Loucy (cell line): Measurements from ENCODE around the gene MYO18A.

ENCODE experiments used
- H2AFZ ChIP-seq: fragments of 200-600 bp; sonication (generic); 2 replicates; pipeline ENCODE4 v1.6.0; 2016; ENCODE audit warnings: antibody characterized with exemption, mild to moderate bottlenecking, low read length, moderate library complexity
- H3F3A ChIP-seq: fragments of 200-600 bp; 2 replicates; pipeline ENCODE4 v1.6.0; 2016; ENCODE audit warnings: antibody characterized with exemption, low read depth, mild to moderate bottlenecking
- H3K27me3 ChIP-seq: fragments of 200-600 bp; sonication (generic); 2 replicates; pipeline ENCODE4 v1.6.1; 2014; ENCODE audit warnings: low read length, mild to moderate bottlenecking; ENCODE audit not compliant: insufficient read depth, poor library complexity, severe bottlenecking
- H3K36me3 ChIP-seq: fragments of 200-600 bp; sonication (generic); 2 replicates; pipeline ENCODE4 v1.6.1; 2016; ENCODE audit warnings: low read length; ENCODE audit not compliant: insufficient read depth
- H3K4me1 ChIP-seq: fragments of 200-600 bp; sonication (generic); 2 replicates; pipeline ENCODE4 v1.5.1; 2014; ENCODE audit warnings: low read length, mild to moderate bottlenecking; ENCODE audit not compliant: insufficient read depth, poor library complexity, severe bottlenecking
- H3K4me2 ChIP-seq: fragments of 200-600 bp; sonication (generic); 2 replicates; pipeline ENCODE4 v1.6.0; 2014; ENCODE audit warnings: antibody characterized with exemption, low read length, low read depth, mild to moderate bottlenecking; ENCODE audit not compliant: poor library complexity, severe bottlenecking
- H3K4me3 ChIP-seq: fragments of 200-600 bp; sonication (generic); 2 replicates; pipeline ENCODE4 v1.5.1; 2014; ENCODE audit warnings: low read length, mild to moderate bottlenecking, mixed read lengths; ENCODE audit not compliant: poor library complexity, severe bottlenecking
- H3K79me2 ChIP-seq: fragments of 200-600 bp; sonication (generic); 2 replicates; pipeline ENCODE4 v1.6.1; 2014; ENCODE audit warnings: low read length; ENCODE audit not compliant: insufficient read depth
- H3K9ac ChIP-seq: fragments of 200-600 bp; sonication (generic); 2 replicates; pipeline ENCODE4 v1.6.0; 2014; ENCODE audit warnings: mild to moderate bottlenecking, low read depth, low read length, moderate library complexity; ENCODE audit not compliant: poor library complexity, severe bottlenecking
- H3K9me2 ChIP-seq: fragments of 200-600 bp; sonication (generic); replicated peaks from 2 replicates; pipeline ENCODE4 v1.6.1; 2016; ENCODE audit warnings: low read depth, low read length, mixed read lengths
- H3K9me3 ChIP-seq: fragments of 200-600 bp; sonication (generic); 2 replicates; pipeline ENCODE4 v1.6.1; 2014; ENCODE audit warnings: mild to moderate bottlenecking, antibody characterized with exemption, low read length, low read depth; ENCODE audit not compliant: insufficient read depth
- H4K20me1 ChIP-seq: fragments of 200-600 bp; sonication (generic); 2 replicates; pipeline ENCODE4 v1.6.0; 2014; ENCODE audit warnings: antibody characterized with exemption, low read length, mild to moderate bottlenecking; ENCODE audit not compliant: insufficient read depth, poor library complexity, severe bottlenecking
- CTCF ChIP-seq: fragments of 200-600 bp; sonication (generic); conservative IDR thresholded peaks from 2 replicates; pipeline ENCODE4 v1.5.1; 2014; ENCODE audit warnings: mild to moderate bottlenecking, antibody characterized with exemption, low read length
- EZH2phosphoT487 ChIP-seq: fragments of 200-600 bp; IDR thresholded peaks from 2 replicates; pipeline ENCODE4 v1.6.1; 2018; ENCODE audit warnings: antibody characterized with exemption, mild to moderate bottlenecking, moderate library complexity, borderline replicate concordance

The MYO18A gene

GRCh38 chr17:29058391-29058790 is 121.8 kb downstream of the MYO18A start:
- TF ChIP-seq CTCF: no peak
- no peak for TF ChIP-seq EZH2phosphoT487
- H3K4me2 ChIP-seq: no peak overlapping the region
- H2AFZ ChIP-seq: no peak overlapping the region
- H3K79me2 ChIP-seq: no peaks in the 10 kb centered on the region
- no peaks in the 10 kb centered on the region for H3K36me3 ChIP-seq
- H4K20me1 ChIP-seq: no peaks in the 10 kb centered on the region
- no peaks in the 10 kb centered on the region for H3F3A ChIP-seq
- H3K9ac ChIP-seq: no peak overlapping the region
- no peaks in the 10 kb centered on the region for H3K27me3 ChIP-seq
- H3K9me3 ChIP-seq: no peaks in the 10 kb centered on the region
- H3K4me3 ChIP-seq: no peak overlapping the region
- H3K9me2 ChIP-seq: no peaks in the 10 kb centered on the region
- no peaks in the 10 kb centered on the region for H3K4me1 ChIP-seq

GRCh38 chr17:29057361-29057760 is 122.8 kb downstream of the MYO18A start:
- no peaks in the 10 kb centered on the region for H3K4me1 ChIP-seq
- H3K4me3 ChIP-seq: no peak overlapping the region
- H3K9me3 ChIP-seq: no peaks in the 10 kb centered on the region
- H3K9ac ChIP-seq: no peak overlapping the region
- H3F3A ChIP-seq: no peaks in the 10 kb centered on the region
- H3K27me3 ChIP-seq: no peaks in the 10 kb centered on the region
- H4K20me1 ChIP-seq: no peaks in the 10 kb centered on the region
- H3K9me2 ChIP-seq: no peaks in the 10 kb centered on the region
- no peak for TF ChIP-seq CTCF
- no peak for TF ChIP-seq EZH2phosphoT487
- no peaks in the 10 kb centered on the region for H3K79me2 ChIP-seq
- no peaks in the 10 kb centered on the region for H3K36me3 ChIP-seq
- no peak overlapping the region for H2AFZ ChIP-seq
- H3K4me2 ChIP-seq: no peak overlapping the region

- Histone ChIP-seq H3K36me3 (no peaks in the 10 kb centered on the region), H2AFZ (no peak overlapping the region), H4K20me1 (no peaks in the 10 kb centered on the region), H3K4me3 (no peak overlapping the region), H3K4me2 (no peak overlapping the region), H3K27me3 (no peaks in the 10 kb centered on the region), H3K9me2 (no peaks in the 10 kb centered on the region), H3K79me2 (no peaks in the 10 kb centered on the region), H3K9ac (no peak overlapping the region), H3K4me1 (no peaks in the 10 kb centered on the region), H3F3A (no peaks in the 10 kb centered on the region), H3K9me3 (no peaks in the 10 kb centered on the region)
- no peak for TF ChIP-seq EZH2phosphoT487
- TF ChIP-seq CTCF: no peak
These were observed 125.4 kb downstream of the MYO18A start for GRCh38 chr17:29054835-29055234.
